CD4-positive, alpha-beta T cell treated with Interleukin-6 for 4 hours (primary cell): Measurements from ENCODE around the gene TNNC2.
A peak's percentile ranks its signal among the peaks of the same experiment; 100 is the strongest.
"Not testable (repeated sequence)": the region's sequence is repeated elsewhere in the genome, so short reads cannot be mapped to it uniquely, and the experiment has no call there.

Experiments used
- DNase-seq: peaks from one replicate; pipeline ENCODE4 v3.0.0-alpha.2; 2020; ENCODE audit warnings: mixed read lengths

TNNC2 gene

GRCh38 chr20:45827030-45827652 lies at the start of gene TNNC2:
Gene TNNC2 (minus strand): TSS chr20:45827312. CDS start chr20:45827248, 64 bp downstream.
- no peak for DNase-seq

- DNase-seq = no peak
Measured at GRCh38 chr20:45874576-45874975, 47.5 kb upstream of the TNNC2 start.

- DNase-seq = not testable (repeated sequence)
Measured at GRCh38 chr20:45874104-45874481, 47.0 kb upstream of the TNNC2 start.

GRCh38 chr20:45873409-45874103 lies 46.4 kb upstream of the TNNC2 start:
- DNase-seq = no peak

GRCh38 chr20:45872626-45873025 lies 45.5 kb upstream of the TNNC2 start:
- no peak for DNase-seq

- DNase-seq = no peak
Measured at GRCh38 chr20:45867819-45868176, 40.7 kb upstream of the TNNC2 start.

GRCh38 chr20:45867136-45867818 lies 40.2 kb upstream of the TNNC2 start:
- DNase-seq = no peak

- no peak for DNase-seq
Measured at GRCh38 chr20:45866454-45866853, 39.3 kb upstream of the TNNC2 start.

GRCh38 chr20:45863543-45864470 lies 36.7 kb upstream of the TNNC2 start:
- no peak for DNase-seq

GRCh38 chr20:45861221-45862075 lies 34.3 kb upstream of the TNNC2 start:
- DNase-seq = no peak

- DNase-seq = no peak
Measured at GRCh38 chr20:45860560-45861220, 33.6 kb upstream of the TNNC2 start.

GRCh38 chr20:45859916-45860315 lies 32.8 kb upstream of the TNNC2 start:
- DNase-seq = no peak

GRCh38 chr20:45857882-45858216 lies 30.7 kb upstream of the TNNC2 start:
- DNase-seq = peak; percentile 54

GRCh38 chr20:45857114-45857881 lies 30.2 kb upstream of the TNNC2 start, which contains the start of the genes ACOT8 and ZSWIM3:
Gene ACOT8 (minus strand): TSS chr20:45857392. CDS start chr20:45857315, 77 bp downstream.
Gene ZSWIM3 (plus strand): TSS chr20:45857614. CDS start chr20:45857826, 212 bp downstream.
- peak; percentile 93 for DNase-seq

GRCh38 chr20:45853484-45853883 lies 26.4 kb upstream of the TNNC2 start:
- no peak for DNase-seq

GRCh38 chr20:45852326-45852725 lies 25.2 kb upstream of the TNNC2 start:
- DNase-seq = no peak

GRCh38 chr20:45851501-45851900 lies 24.4 kb upstream of the TNNC2 start:
- DNase-seq = no peak

GRCh38 chr20:45850926-45851325 lies 23.8 kb upstream of the TNNC2 start:
- no peak for DNase-seq

- no peak for DNase-seq
Measured at GRCh38 chr20:45850238-45850637, 23.1 kb upstream of the TNNC2 start.

- no peak for DNase-seq
Measured at GRCh38 chr20:45848969-45849582, 22.0 kb upstream of the TNNC2 start.
